Muscle of leg (tissue), 16 donors: Measurements from ENCODE around the gene COL11A2. TPM values are rescaled to one million over a fixed set of nuclear protein-coding genes. Genes with fewer than 3 reads are reported as not detected.
"Not testable (repeated sequence)": the region's sequence is repeated elsewhere in the genome, so short reads cannot be mapped to it uniquely, and the experiment has no call there.

Experiments used
- DNase-seq: peaks from one replicate; pipeline ENCODE4 v3.0.0; 2013
- H3K27ac ChIP-seq: one replicate; pipeline ENCODE4 v1.5.1; 2013; ENCODE audit warnings: mild to moderate bottlenecking, low read length, control low read depth
- H3K27me3 ChIP-seq: one replicate; pipeline ENCODE4 v1.6.1; 2013; ENCODE audit warnings: low read length; ENCODE audit not compliant: control insufficient read depth, insufficient read depth
- H3K36me3 ChIP-seq: one replicate; pipeline ENCODE4 v1.6.1; 2013; ENCODE audit warnings: low read length; ENCODE audit not compliant: control insufficient read depth, insufficient read depth
- H3K4me1 ChIP-seq: one replicate; pipeline ENCODE4 v1.6.1; 2013; ENCODE audit warnings: low read length; ENCODE audit not compliant: control insufficient read depth, insufficient read depth
- H3K4me3 ChIP-seq: one replicate; pipeline ENCODE4 v1.5.1; 2013; ENCODE audit warnings: low read length, control low read depth
- H3K9me3 ChIP-seq: replicated peaks from 2 replicates; pipeline ENCODE4 v1.6.1; 2013; ENCODE audit warnings: low read depth, low read length; ENCODE audit not compliant: control insufficient read depth
- WGBS: methylation state at CpG from one replicate; pipeline ENCODE4 v1.1.5; 2013; ENCODE audit warnings: missing lambda C conversion rate; ENCODE audit not compliant: insufficient coverage; 5-methylcytosine and 5-hydroxymethylcytosine counted together
- long read RNA-seq, 11 donors: transcript quantifications; one replicate each; lab custom pipeline, GENCODE V29; 2026
- polyA plus RNA-seq, 8 donors: library from polyadenylated mRNA; unstranded; fragments of 120-200 nt; gene quantifications; one replicate each; pipeline versions ENCODE4 v1.2.1 to v1.2.3, GENCODE V29; 2013; ENCODE audit warnings: inconsistent platforms in 1 of 8, low replicate concordance in 1 of 8; ENCODE audit not compliant: insufficient read length in 8 of 8, insufficient read depth in 1 of 8
- total RNA-seq: library from RNA; stranded (reverse); fragments of 120-200 nt; gene quantifications from one replicate; pipeline ENCODE4 v1.2.4, GENCODE V29; 2013

The COL11A2 gene
- total RNA-seq (172 TPM), polyA plus RNA-seq (100 to 1,000 TPM in 2 of 8 donors, 10 to 100 TPM in 6; 35.8 to 245 (median 53.2) TPM)
- long read RNA-seq, donor 1, transcript COL11A2-204 (5 exons, 1,194 nt), result major isoform, 5 of 5 reads
- long read RNA-seq, donor 1, partial matches to known transcripts, result 0 of 5 reads
- long read RNA-seq, donor 1, other reads (novel, unspliced or antisense), result 0 of 5 reads
- long read RNA-seq, donor 2, result 0 reads
- long read RNA-seq, donor 3, partial matches to known transcripts, result 0 of 4 reads
- long read RNA-seq, donor 3, other reads (novel, unspliced or antisense), result 0 of 4 reads
- long read RNA-seq, donor 4, partial matches to known transcripts, result 0 of 4 reads
- long read RNA-seq, donor 4, other reads (novel, unspliced or antisense), result 0 of 4 reads
- long read RNA-seq, donor 5, full-length matches to known transcripts, result 82 of 245 reads
- long read RNA-seq, donor 5, partial matches to known transcripts, result 142 of 245 reads
- long read RNA-seq, donor 5, other reads (novel, unspliced or antisense), result 21 of 245 reads
- long read RNA-seq, donor 6, transcript COL11A2-204 (5 exons, 1,194 nt), result major isoform, 10 of 15 reads
- long read RNA-seq, donor 6, partial matches to known transcripts, result 5 of 15 reads
- long read RNA-seq, donor 6, other reads (novel, unspliced or antisense), result 0 of 15 reads
- long read RNA-seq, donor 7, full-length matches to known transcripts, result 13 of 13 reads
- long read RNA-seq, donor 7, partial matches to known transcripts, result 0 of 13 reads
- long read RNA-seq, donor 7, other reads (novel, unspliced or antisense), result 0 of 13 reads
- long read RNA-seq, donor 8, transcript COL11A2-204 (5 exons, 1,194 nt), result major isoform, 14 of 9,450 reads
- long read RNA-seq, donor 8, partial matches to known transcripts, result 8,935 of 9,450 reads
- long read RNA-seq, donor 8, other reads (novel, unspliced or antisense), result 501 of 9,450 reads
- long read RNA-seq, donor 9, transcript COL11A2-204 (5 exons, 1,194 nt), result major isoform, 14 of 23 reads
- long read RNA-seq, donor 9, partial matches to known transcripts, result 9 of 23 reads
- long read RNA-seq, donor 9, other reads (novel, unspliced or antisense), result 0 of 23 reads
- long read RNA-seq, donor 10, transcript COL11A2-204 (5 exons, 1,194 nt), result major isoform, 10 of 10 reads
- long read RNA-seq, donor 10, partial matches to known transcripts, result 0 of 10 reads
- long read RNA-seq, donor 10, other reads (novel, unspliced or antisense), result 0 of 10 reads
- long read RNA-seq, donor 11, transcript COL11A2-204 (5 exons, 1,194 nt), result major isoform, 38 of 70 reads
- long read RNA-seq, donor 11, partial matches to known transcripts, result 32 of 70 reads
- long read RNA-seq, donor 11, other reads (novel, unspliced or antisense), result 0 of 70 reads

GRCh38 chr6:33192105-33192646, at the start of gene COL11A2:
COL11A2 (minus strand) TSS chr6:33192467; CDS start chr6:33192240, 227 bp downstream.
- Histone ChIP-seq H3K27ac (peak within 1 kb of the TSS; percentile 67), H3K4me1 (peaks cover 33% of the 10 kb centered on the region), H3K36me3 (peaks cover 31% of the 10 kb centered on the region), H3K9me3 (no peaks in the 10 kb centered on the region), H3K4me3 (peak within 1 kb of the TSS; percentile 39), H3K27me3 (peaks cover 24% of the 10 kb centered on the region)
- 7% methylated on average over 18 of the region's 35 CpGs for WGBS
- no peak for DNase-seq

- no peak for DNase-seq
- H3K4me3 ChIP-seq, result no peak overlapping the region
- WGBS, result no CpG with 5 or more reads among the region's 3 CpGs
- H3K9me3 ChIP-seq, result no peaks in the 10 kb centered on the region
- no peak overlapping the region for H3K27ac ChIP-seq
- no peaks in the 10 kb centered on the region for H3K4me1 ChIP-seq
- peaks cover 8% of the 10 kb centered on the region for H3K27me3 ChIP-seq
- H3K36me3 ChIP-seq, result no peaks in the 10 kb centered on the region
Measured at GRCh38 chr6:33241968-33242367, 49.7 kb upstream of the COL11A2 start.

GRCh38 chr6:33237741-33238140, 45.5 kb upstream of the COL11A2 start:
- Histone ChIP-seq H3K27me3 (peaks cover 2% of the 10 kb centered on the region), H3K27ac (no peak overlapping the region), H3K4me1 (peaks cover 8% of the 10 kb centered on the region), H3K4me3 (no peak overlapping the region), H3K36me3 (no peaks in the 10 kb centered on the region), H3K9me3 (no peaks in the 10 kb centered on the region)
- DNase-seq, result no peak
- 40% methylated on average over 1 of the region's 2 CpGs for WGBS

- Histone ChIP-seq H3K36me3 (no peaks in the 10 kb centered on the region), H3K4me3 (no peak overlapping the region), H3K27ac (no peak overlapping the region), H3K9me3 (no peaks in the 10 kb centered on the region), H3K27me3 (peaks cover 2% of the 10 kb centered on the region), H3K4me1 (peaks cover 8% of the 10 kb centered on the region)
- 82% methylated on average over 6 of the region's 6 CpGs for WGBS
- no peak for DNase-seq
Measured at GRCh38 chr6:33236852-33237251, 44.6 kb upstream of the COL11A2 start.

GRCh38 chr6:33236328-33236727, 44.1 kb upstream of the COL11A2 start:
- H3K4me3 ChIP-seq, result no peak overlapping the region
- H3K36me3 ChIP-seq, result no peaks in the 10 kb centered on the region
- no peaks in the 10 kb centered on the region for H3K9me3 ChIP-seq
- DNase-seq, result no peak
- H3K4me1 ChIP-seq, result peaks cover 8% of the 10 kb centered on the region
- no peak overlapping the region for H3K27ac ChIP-seq
- peaks cover 2% of the 10 kb centered on the region for H3K27me3 ChIP-seq

- peaks cover 2% of the 10 kb centered on the region for H3K27me3 ChIP-seq
- DNase-seq, result no peak
- no peaks in the 10 kb centered on the region for H3K9me3 ChIP-seq
- no peak overlapping the region for H3K4me3 ChIP-seq
- no peaks in the 10 kb centered on the region for H3K36me3 ChIP-seq
- 5% methylated on average over 6 of the region's 6 CpGs for whole genome bisulfite sequencing
- peaks cover 8% of the 10 kb centered on the region for H3K4me1 ChIP-seq
- no peak overlapping the region for H3K27ac ChIP-seq
Measured at GRCh38 chr6:33235221-33235634, 43.0 kb upstream of the COL11A2 start.

- WGBS, result no CpG with 5 or more reads among the region's 14 CpGs
- H3K4me1 ChIP-seq, H3K9me3 ChIP-seq, H3K36me3 ChIP-seq, H3K27ac ChIP-seq, DNase-seq, H3K4me3 ChIP-seq: not testable (repeated sequence)
- H3K27me3 ChIP-seq, result peaks cover 22% of the 10 kb centered on the region
Measured at GRCh38 chr6:33226503-33227120, 34.3 kb upstream of the COL11A2 start.

- H3K9me3 ChIP-seq, result no peaks in the 10 kb centered on the region
Measured at GRCh38 chr6:33217681-33218080, 25.4 kb upstream of the COL11A2 start.

GRCh38 chr6:33217246-33217645, 25.0 kb upstream of the COL11A2 start:
- H3K27ac ChIP-seq, result no peak overlapping the region
- H3K4me3 ChIP-seq, result no peak overlapping the region
- H3K36me3 ChIP-seq, result peaks cover 3% of the 10 kb centered on the region
- DNase-seq, result no peak
- H3K9me3 ChIP-seq, result no peaks in the 10 kb centered on the region
- H3K27me3 ChIP-seq, result peaks cover 23% of the 10 kb centered on the region
- peaks cover 18% of the 10 kb centered on the region for H3K4me1 ChIP-seq
- WGBS, result no CpG with 5 or more reads among the region's 6 CpGs

More at GRCh38 chr6:33217681-33218080, 25.4 kb upstream of the COL11A2 start:
- Histone ChIP-seq H3K4me3 (no peak overlapping the region), H3K4me1 (peaks cover 14% of the 10 kb centered on the region), H3K27me3 (peaks cover 23% of the 10 kb centered on the region), H3K27ac (no peak overlapping the region), H3K36me3 (no peaks in the 10 kb centered on the region)
- no peak for DNase-seq
- 36% methylated on average over 1 of the region's 3 CpGs for WGBS
